ENCODE measurements around the gene PCDH8. TPM values are rescaled to one million over a fixed set of nuclear protein-coding genes. Genes with fewer than 3 reads are reported as not detected.
A peak's percentile ranks its signal among the peaks of the same experiment; 100 is the strongest.

PCDH8 gene
- total and polyA plus RNA-seq, 2 of the 13 experiments (the other 11 are each of a cell fraction or from before 2014, with no cell fraction given): not detected

DNA sequence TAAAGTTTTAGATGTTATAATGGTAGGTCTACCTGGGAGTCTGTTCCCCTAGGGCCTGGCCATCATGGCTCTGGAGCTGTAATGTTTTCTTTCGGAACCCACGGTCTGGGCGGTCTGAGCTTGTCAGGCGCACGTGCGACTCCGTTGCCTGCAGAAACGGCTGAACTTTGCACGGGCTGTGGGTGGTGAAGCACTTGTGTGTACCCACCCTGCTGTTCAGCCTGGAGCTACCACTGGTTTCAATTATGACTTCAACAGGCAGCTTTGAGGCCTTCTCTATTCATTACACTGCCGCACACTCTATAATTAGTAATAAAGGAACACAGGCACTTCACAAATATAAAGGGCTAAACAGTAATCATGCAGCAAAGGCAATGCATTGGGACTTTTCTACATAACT lies 6.0 kb downstream of the PCDH8 start (continued):
- TF ChIP-seq, protein P1, sequence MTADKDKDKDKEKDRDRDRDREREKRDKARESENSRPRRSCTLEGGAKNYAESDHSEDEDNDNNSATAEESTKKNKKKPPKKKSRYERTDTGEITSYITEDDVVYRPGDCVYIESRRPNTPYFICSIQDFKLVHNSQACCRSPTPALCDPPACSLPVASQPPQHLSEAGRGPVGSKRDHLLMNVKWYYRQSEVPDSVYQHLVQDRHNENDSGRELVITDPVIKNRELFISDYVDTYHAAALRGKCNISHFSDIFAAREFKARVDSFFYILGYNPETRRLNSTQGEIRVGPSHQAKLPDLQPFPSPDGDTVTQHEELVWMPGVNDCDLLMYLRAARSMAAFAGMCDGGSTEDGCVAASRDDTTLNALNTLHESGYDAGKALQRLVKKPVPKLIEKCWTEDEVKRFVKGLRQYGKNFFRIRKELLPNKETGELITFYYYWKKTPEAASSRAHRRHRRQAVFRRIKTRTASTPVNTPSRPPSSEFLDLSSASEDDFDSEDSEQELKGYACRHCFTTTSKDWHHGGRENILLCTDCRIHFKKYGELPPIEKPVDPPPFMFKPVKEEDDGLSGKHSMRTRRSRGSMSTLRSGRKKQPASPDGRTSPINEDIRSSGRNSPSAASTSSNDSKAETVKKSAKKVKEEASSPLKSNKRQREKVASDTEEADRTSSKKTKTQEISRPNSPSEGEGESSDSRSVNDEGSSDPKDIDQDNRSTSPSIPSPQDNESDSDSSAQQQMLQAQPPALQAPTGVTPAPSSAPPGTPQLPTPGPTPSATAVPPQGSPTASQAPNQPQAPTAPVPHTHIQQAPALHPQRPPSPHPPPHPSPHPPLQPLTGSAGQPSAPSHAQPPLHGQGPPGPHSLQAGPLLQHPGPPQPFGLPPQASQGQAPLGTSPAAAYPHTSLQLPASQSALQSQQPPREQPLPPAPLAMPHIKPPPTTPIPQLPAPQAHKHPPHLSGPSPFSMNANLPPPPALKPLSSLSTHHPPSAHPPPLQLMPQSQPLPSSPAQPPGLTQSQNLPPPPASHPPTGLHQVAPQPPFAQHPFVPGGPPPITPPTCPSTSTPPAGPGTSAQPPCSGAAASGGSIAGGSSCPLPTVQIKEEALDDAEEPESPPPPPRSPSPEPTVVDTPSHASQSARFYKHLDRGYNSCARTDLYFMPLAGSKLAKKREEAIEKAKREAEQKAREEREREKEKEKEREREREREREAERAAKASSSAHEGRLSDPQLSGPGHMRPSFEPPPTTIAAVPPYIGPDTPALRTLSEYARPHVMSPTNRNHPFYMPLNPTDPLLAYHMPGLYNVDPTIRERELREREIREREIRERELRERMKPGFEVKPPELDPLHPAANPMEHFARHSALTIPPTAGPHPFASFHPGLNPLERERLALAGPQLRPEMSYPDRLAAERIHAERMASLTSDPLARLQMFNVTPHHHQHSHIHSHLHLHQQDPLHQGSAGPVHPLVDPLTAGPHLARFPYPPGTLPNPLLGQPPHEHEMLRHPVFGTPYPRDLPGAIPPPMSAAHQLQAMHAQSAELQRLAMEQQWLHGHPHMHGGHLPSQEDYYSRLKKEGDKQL (CRISPR knock-in tag; IDR thresholded peaks at IDR 0.05; ENCODE audit: low read depth): no peak
- TF ChIP-seq YEATS4 (CRISPR knock-in tag; IDR thresholded peaks at IDR 0.05; ENCODE audit: borderline replicate concordance) (peak; percentile 42; the same call in 1 of the 2 replicates), PCBP1 (IDR thresholded peaks at IDR 0.05; ENCODE audit: borderline replicate concordance, low read depth, low read length) (no peak), PLSCR1 (CRISPR knock-in tag; IDR thresholded peaks at IDR 0.05; ENCODE audit: borderline replicate concordance) (no peak), ZFY (CRISPR knock-in tag; IDR thresholded peaks at IDR 0.05) (no peak), FOSL1 (CRISPR knock-in tag; IDR thresholded peaks at IDR 0.05; ENCODE audit: borderline replicate concordance) (no peak), ZNF619 (CRISPR knock-in tag; IDR thresholded peaks at IDR 0.05) (no peak), ZNF333 (CRISPR knock-in tag; IDR thresholded peaks at IDR 0.05; ENCODE audit: borderline replicate concordance) (no peak), AKNA (CRISPR knock-in tag; IDR thresholded peaks at IDR 0.05; ENCODE audit: borderline replicate concordance) (no peak), TEAD3 (CRISPR knock-in tag; optimal IDR thresholded peaks at IDR 0.05; ENCODE audit: borderline replicate concordance) (no peak), ZNF879 (CRISPR knock-in tag; IDR thresholded peaks at IDR 0.05) (no peak), RBAK (CRISPR knock-in tag; IDR thresholded peaks at IDR 0.05) (no peak)
- TF ChIP-seq, protein P2, sequence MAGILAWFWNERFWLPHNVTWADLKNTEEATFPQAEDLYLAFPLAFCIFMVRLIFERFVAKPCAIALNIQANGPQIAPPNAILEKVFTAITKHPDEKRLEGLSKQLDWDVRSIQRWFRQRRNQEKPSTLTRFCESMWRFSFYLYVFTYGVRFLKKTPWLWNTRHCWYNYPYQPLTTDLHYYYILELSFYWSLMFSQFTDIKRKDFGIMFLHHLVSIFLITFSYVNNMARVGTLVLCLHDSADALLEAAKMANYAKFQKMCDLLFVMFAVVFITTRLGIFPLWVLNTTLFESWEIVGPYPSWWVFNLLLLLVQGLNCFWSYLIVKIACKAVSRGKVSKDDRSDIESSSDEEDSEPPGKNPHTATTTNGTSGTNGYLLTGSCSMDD (CRISPR knock-in tag; IDR thresholded peaks at IDR 0.05): no peak
- TF ChIP-seq, protein P3, sequence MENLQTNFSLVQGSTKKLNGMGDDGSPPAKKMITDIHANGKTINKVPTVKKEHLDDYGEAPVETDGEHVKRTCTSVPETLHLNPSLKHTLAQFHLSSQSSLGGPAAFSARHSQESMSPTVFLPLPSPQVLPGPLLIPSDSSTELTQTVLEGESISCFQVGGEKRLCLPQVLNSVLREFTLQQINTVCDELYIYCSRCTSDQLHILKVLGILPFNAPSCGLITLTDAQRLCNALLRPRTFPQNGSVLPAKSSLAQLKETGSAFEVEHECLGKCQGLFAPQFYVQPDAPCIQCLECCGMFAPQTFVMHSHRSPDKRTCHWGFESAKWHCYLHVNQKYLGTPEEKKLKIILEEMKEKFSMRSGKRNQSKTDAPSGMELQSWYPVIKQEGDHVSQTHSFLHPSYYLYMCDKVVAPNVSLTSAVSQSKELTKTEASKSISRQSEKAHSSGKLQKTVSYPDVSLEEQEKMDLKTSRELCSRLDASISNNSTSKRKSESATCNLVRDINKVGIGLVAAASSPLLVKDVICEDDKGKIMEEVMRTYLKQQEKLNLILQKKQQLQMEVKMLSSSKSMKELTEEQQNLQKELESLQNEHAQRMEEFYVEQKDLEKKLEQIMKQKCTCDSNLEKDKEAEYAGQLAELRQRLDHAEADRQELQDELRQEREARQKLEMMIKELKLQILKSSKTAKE (CRISPR knock-in tag; IDR thresholded peaks at IDR 0.05; ENCODE audit: borderline replicate concordance): no peak
- TF ChIP-seq, protein P4, sequence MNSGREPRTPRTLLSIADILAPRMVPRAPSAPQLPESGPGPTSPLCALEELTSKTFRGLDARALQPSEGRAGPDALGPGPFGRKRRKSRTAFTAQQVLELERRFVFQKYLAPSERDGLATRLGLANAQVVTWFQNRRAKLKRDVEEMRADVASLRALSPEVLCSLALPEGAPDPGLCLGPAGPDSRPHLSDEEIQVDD (CRISPR knock-in tag; IDR thresholded peaks at IDR 0.05; ENCODE audit: borderline replicate concordance): no peak
